Common myeloid progenitor, CD34-positive (primary cell): ENCODE results near the gene TEX19.

Experiments
- CTCF ChIA-PET: fragments of 350-600 bp; sonication (Branson Sonifier 250); formaldehyde crosslinking; loops from one replicate; lab custom pipeline; 2021; ENCODE audit warnings: antibody characterized with exemption; lab: Charles Lee
- POLR2A ChIA-PET: fragments of 350-600 bp; sonication (Branson Sonifier 250); formaldehyde crosslinking; loops from one replicate; lab custom pipeline; 2021; ENCODE audit warnings: antibody characterized with exemption; lab: Charles Lee
- DNase-seq, 3 donors: peaks; one replicate each; pipeline versions ENCODE4 v3.0.0 to v3.0.0-alpha.2; 2013
- H3K27ac ChIP-seq, 2 experiments: 1 replicate in 1 of 2; 2 replicates in 1 of 2; pipeline ENCODE4 v1.7.0; 2013; ENCODE audit warnings: inconsistent platforms in 2 of 2, low read length in 2 of 2, mild to moderate bottlenecking in 2 of 2, low read depth in 1 of 2, moderate library complexity in 1 of 2; ENCODE audit not compliant: severe bottlenecking in 2 of 2, insufficient read depth in 1 of 2, poor library complexity in 1 of 2
- H3K27me3 ChIP-seq, 5 experiments: replicated peaks in 2 of 5; 1 replicate in 3 of 5; 2 replicates in 2 of 5; pipeline versions ENCODE4 v1.6.1 to v1.7.0; 2013; ENCODE audit warnings: low read length in 4 of 5, mild to moderate bottlenecking in 2 of 5, moderate library complexity in 2 of 5, inconsistent platforms in 1 of 5; ENCODE audit not compliant: insufficient read depth in 5 of 5, control insufficient read depth in 4 of 5
- H3K36me3 ChIP-seq, 4 experiments: 1 replicate in 2 of 4; 2 replicates in 2 of 4; pipeline versions ENCODE4 v1.6.1 to v1.7.0; 2013; ENCODE audit warnings: low read length in 3 of 4, control low read depth in 1 of 4, mild to moderate bottlenecking in 1 of 4; ENCODE audit not compliant: control insufficient read depth in 4 of 4, insufficient read depth in 4 of 4
- H3K4me1 ChIP-seq, 4 experiments: 1 replicate in 3 of 4; 2 replicates in 1 of 4; pipeline versions ENCODE4 v1.6.1 to v1.7.1; 2013; ENCODE audit warnings: low read length in 3 of 4, mild to moderate bottlenecking in 3 of 4, control low read depth in 1 of 4, inconsistent platforms in 1 of 4, moderate library complexity in 1 of 4; ENCODE audit not compliant: control insufficient read depth in 4 of 4, insufficient read depth in 4 of 4; ENCODE audit errors: control extremely low read depth in 1 of 4
- H3K4me3 ChIP-seq, 7 experiments: 1 replicate in 4 of 7; 2 replicates in 3 of 7; pipeline versions ENCODE4 v1.5.1 to v1.7.0; 2013; ENCODE audit warnings: mild to moderate bottlenecking in 7 of 7, low read length in 6 of 7, moderate library complexity in 6 of 7, inconsistent platforms in 2 of 7, low read depth in 2 of 7, control low read depth in 1 of 7; ENCODE audit not compliant: insufficient read depth in 4 of 7, control insufficient read depth in 1 of 7; ENCODE audit errors: extremely low read depth in 1 of 7
- H3K9me3 ChIP-seq, 5 experiments: 1 replicate in 4 of 5; 2 replicates in 1 of 5; pipeline versions ENCODE4 v1.6.1 to v1.7.1; 2013; ENCODE audit warnings: low read length in 4 of 5, mild to moderate bottlenecking in 2 of 5, inconsistent platforms in 1 of 5, low read depth in 1 of 5, moderate library complexity in 1 of 5; ENCODE audit not compliant: control insufficient read depth in 4 of 5, insufficient read depth in 2 of 5; ENCODE audit errors: control extremely low read depth in 1 of 5
- WGBS: methylation state at CpG from one replicate; pipeline ENCODE4 v1.1.5; 2013; ENCODE audit not compliant: insufficient coverage; 5-methylcytosine and 5-hydroxymethylcytosine counted together

TEX19 gene

DNA sequence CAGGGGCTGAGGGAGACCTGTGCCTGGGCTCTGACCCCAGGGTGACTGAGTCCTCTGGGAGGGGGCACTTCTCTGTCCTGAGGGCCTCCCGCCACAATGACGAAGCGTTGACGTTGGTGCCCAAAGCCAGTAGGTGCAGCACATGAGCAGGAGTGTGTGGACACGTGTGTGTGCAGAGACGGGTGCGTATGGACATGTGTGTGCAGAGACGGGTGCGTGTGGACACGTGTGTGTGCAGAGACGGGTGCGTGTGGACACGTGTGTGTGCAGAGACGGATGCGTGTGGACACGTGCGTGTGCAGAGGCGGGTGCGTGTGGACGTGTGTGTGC, 40.9 kb upstream of the TEX19 start:
- Histone ChIP-seq H3K4me3 (no peak overlapping the region), H3K4me1 (peaks cover 0 to 52% (median 39%) of the 10 kb centered on the region in 4 experiments), H3K9me3 (peaks cover 0 to 3% (median 0%) of the 10 kb centered on the region in 5 experiments), H3K36me3 (no peaks in the 10 kb centered on the region), H3K27ac (no peak overlapping the region), H3K27me3 (no peaks in the 10 kb centered on the region)
- WGBS, result 93% methylated on average over 17 of the region's 20 CpGs
- DNase-seq, result no peak
- ChIA-PET CTCF (interaction anchor here (1.8 to 12.5 kb wide), 2 partner anchors 10 to 17 kb away, joined by 10 to 119 read pairs; no protein-coding TSS in a partner anchor), POLR2A (no interaction called here)

DNA sequence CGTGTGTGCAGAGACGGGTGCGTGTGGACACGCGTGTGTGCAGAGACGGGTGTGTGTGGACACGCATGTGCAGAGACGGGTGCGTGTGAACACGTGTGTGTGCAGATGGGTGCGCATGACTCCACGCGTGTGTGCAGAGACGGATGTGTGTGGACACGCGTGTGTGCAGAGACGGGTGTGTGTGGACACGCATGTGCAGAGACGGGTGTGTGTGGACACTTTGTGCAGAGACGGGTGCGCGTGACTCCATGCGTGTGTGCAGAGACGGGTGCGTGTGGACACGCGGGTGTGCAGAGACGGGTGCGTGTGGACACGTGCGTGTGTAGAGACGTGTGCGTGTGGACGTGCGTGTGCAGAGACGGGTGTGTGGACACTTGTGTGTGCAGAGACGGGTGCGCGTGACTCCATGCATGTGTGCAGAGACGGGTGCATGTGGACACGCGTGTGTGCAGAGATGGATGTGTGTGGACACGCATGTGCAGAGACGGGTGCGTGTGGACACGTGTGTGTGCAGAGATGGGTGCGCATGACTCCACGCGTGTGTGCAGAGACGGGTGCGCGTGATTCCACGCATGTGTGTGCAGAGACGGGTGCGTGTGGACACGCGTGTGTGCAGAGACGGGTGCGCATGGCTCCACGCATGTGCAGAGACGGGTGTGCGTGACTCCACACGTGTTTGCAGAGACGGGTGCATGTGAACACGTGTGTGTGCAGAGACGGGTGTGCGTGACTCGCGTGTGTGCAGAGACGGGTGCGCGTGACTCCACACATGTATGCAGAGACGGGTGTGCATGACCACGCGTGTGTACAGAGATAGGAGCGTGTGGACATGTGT, 40.1 kb upstream of the TEX19 start:
- no peaks in the 10 kb centered on the region for H3K27me3 ChIP-seq
- no peak for DNase-seq
- H3K36me3 ChIP-seq, result no peaks in the 10 kb centered on the region
- CTCF ChIA-PET, result interaction anchor here (0.9 kb wide), 1 partner anchor 16 kb away, joined by 3 read pairs; no protein-coding TSS in a partner anchor
- no peak overlapping the region for H3K27ac ChIP-seq
- H3K9me3 ChIP-seq, result peaks cover 0 to 3% (median 0%) of the 10 kb centered on the region in 5 experiments
- WGBS, result 96% methylated on average over 73 of the region's 76 CpGs
- POLR2A ChIA-PET, result no interaction called here
- H3K4me3 ChIP-seq, result no peak overlapping the region
- peaks cover 0 to 47% (median 37%) of the 10 kb centered on the region in 4 experiments for H3K4me1 ChIP-seq

DNA sequence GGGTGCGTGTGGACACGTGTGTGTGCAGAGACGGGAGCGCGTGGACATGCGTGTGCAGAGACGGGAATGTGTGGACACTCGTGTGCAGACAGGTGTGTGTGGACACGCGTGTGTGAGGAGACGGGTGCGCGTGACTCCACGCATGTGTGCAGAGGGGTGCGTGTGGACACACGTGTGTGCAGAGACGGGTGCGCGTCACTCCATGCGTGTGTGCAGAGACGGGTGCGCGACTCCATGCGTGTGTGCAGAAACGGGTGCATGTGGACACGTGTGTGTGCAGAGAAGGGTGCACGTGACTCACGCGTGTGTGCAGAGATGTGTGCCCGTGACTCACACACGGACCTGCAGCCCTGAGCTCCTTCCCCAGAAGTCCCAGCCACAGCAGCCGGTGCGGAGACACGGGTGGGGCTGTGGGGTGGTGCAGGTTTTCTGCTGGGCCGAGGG, 39.4 kb upstream of the TEX19 start:
- ChIA-PET POLR2A (no interaction called here), CTCF (interaction anchor here (0.9 to 2.6 kb wide), 2 partner anchors 17 to 84 kb away, joined by 3 to 12 read pairs; no protein-coding TSS in a partner anchor)
- Histone ChIP-seq H3K4me1 (peaks cover 0 to 41% (median 32%) of the 10 kb centered on the region in 4 experiments), H3K4me3 (no peak overlapping the region), H3K9me3 (peaks cover 0 to 3% (median 0%) of the 10 kb centered on the region in 5 experiments), H3K27ac (no peak overlapping the region), H3K27me3 (no peaks in the 10 kb centered on the region), H3K36me3 (no peaks in the 10 kb centered on the region)
- WGBS, result 97% methylated on average over 25 of the region's 35 CpGs
- DNase-seq, result no peak

DNA sequence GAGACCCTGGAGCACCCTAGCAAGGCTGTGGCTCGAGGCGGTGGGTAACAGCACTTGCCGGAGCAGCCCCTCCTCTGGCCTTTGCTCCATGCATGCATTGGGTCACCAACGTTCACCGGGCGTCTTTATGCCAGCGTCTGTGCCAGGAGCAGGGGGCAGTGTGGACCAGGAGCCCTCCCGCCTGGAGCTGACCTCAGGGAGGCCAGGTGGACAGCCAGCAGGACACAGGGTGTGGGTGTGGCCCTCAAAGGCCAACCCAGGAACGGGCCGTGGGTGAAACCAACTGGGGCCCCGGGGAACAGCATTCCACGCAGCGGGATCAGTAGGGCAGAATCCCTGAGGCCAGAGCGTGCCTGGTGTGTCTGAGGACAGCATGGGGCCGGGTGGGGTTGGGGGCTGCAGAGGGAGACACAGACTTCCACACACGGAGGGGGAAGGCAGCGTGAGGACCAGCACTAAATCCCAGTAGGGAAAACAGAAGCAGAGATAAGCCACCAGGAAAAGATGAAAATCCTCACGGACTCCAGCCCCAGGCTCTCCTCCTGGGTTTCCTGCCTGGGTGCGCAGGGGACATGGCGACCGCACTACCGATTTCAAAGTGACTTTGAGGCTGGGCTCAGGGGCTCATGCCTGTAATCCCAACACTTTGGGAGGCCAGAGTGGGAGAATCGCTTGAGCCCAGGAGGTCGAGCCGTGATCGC, 38.8 kb upstream of the TEX19 start:
- Histone ChIP-seq H3K4me1 (peaks cover 0 to 36% (median 25%) of the 10 kb centered on the region in 4 experiments), H3K27ac (no peak overlapping the region), H3K27me3 (no peaks in the 10 kb centered on the region), H3K4me3 (no peak overlapping the region), H3K36me3 (no peaks in the 10 kb centered on the region), H3K9me3 (peaks cover 0 to 3% (median 0%) of the 10 kb centered on the region in 5 experiments)
- POLR2A ChIA-PET, result no interaction called here
- CTCF ChIA-PET, result interaction anchor here (0.7 to 8.2 kb wide), 7 partner anchors 10 to 84 kb away, joined by 3 to 136 read pairs (median 3); no protein-coding TSS in a partner anchor
- DNase-seq, result no peak
- 95% methylated on average over 22 of the region's 26 CpGs for WGBS

DNA sequence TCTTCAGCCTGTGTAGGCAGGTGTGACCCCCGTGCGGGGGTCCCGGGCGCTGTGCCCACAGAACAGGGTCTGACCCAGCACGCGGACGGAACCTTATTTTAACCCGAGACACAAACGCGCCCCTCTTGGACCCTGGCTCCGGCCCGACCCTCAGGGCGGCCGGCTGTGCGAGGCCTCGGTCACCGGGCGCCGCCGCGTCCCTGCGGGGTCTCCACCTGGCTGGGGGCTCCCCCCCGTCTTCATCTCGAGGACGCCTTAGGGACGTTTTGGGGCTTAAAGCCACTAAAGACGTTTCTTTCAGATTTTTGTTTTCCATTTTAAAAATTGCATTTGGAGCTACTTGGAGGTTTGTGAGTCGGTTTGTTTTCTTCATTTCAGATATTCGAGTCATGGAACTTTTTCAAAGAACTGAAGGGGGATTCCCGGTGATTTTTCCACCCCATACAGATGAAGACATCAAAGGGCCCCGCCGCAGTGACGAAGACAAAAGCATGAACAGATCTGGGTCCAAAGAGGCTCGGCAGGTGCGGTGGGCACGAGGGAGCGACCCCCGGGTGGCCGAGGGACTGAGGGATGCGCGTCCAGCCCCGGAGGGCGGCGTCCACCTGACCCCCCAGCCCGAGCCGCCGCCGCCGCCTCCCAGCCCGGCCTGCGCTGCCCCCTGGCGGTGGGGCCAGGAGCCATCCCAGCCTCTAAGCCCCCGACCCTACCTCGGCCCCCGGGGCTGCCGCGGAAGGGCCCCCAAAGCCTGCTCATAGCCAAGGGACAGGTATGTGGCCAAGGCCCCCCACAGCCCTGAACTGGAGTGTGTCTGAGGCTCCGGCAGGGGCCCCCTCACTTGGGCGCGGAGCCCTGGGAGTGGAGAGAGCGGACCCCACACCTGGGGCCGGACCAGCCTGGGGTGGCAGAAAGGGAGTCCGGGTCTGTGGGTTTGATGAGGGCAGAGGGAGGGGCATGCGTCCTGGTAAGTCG, 37.8 kb upstream of the TEX19 start:
- H3K9me3 ChIP-seq, result peaks cover 0 to 3% (median 0%) of the 10 kb centered on the region in 5 experiments
- ChIA-PET CTCF (interaction anchor here (0.7 to 8.2 kb wide), 9 partner anchors 9 to 85 kb away, joined by 3 to 136 read pairs (median 4); no protein-coding TSS in a partner anchor), POLR2A (interaction anchor here (1.4 kb wide), 1 partner anchor 20 kb away, joined by 5 read pairs; no protein-coding TSS in a partner anchor)
- DNase-seq, result peak in 2 of 3 donors; percentile 69 to 70
- H3K27ac ChIP-seq, result no peak overlapping the region
- peak overlapping the region in 1 of 7 experiments; percentile 52 for H3K4me3 ChIP-seq
- H3K36me3 ChIP-seq, result no peaks in the 10 kb centered on the region
- no peaks in the 10 kb centered on the region for H3K27me3 ChIP-seq
- 51% methylated on average over 51 of the region's 65 CpGs for WGBS
- peaks cover 0 to 27% (median 16%) of the 10 kb centered on the region in 4 experiments for H3K4me1 ChIP-seq

DNA sequence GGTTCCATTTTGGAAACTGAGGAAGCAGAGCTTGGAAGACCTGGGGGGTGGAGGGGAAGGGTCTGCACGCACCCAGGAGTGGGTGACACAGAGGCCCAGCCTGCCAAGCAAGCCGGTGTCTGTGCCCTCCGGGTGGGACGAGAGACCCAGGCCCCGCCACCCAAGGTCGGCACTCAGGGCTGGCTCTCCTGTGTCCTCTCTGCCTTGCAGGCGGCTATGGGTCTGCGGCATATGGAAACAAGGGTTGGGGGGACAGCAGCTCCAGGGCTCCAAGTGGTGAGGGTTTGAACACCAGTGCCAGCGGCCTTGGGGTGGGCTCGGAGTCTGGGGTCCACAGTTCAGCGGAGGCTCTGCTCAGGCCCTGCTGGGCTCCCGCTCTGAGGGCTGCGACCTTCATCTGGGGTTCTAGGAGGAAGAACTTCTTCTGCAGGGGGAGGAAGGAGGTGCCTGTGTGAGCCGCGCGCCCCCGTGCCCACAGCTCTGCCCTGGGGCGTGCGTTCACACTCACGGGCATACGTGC, 37.0 kb upstream of the TEX19 start:
- no peak overlapping the region for H3K4me3 ChIP-seq
- DNase-seq, result no peak
- peaks cover 0 to 19% (median 10%) of the 10 kb centered on the region in 4 experiments for H3K4me1 ChIP-seq
- H3K27ac ChIP-seq, result no peak overlapping the region
- ChIA-PET CTCF (interaction anchor here (0.8 to 8.2 kb wide), 7 partner anchors 9 to 86 kb away, joined by 3 to 136 read pairs (median 8); no protein-coding TSS in a partner anchor), POLR2A (interaction anchor here (1.4 kb wide), 1 partner anchor 21 kb away, joined by 5 read pairs; no protein-coding TSS in a partner anchor)
- no peaks in the 10 kb centered on the region for H3K27me3 ChIP-seq
- H3K36me3 ChIP-seq, result no peaks in the 10 kb centered on the region
- 78% methylated on average over 11 of the region's 21 CpGs for WGBS
- peaks cover 0 to 3% (median 0%) of the 10 kb centered on the region in 5 experiments for H3K9me3 ChIP-seq
